ENCODE results near the gene INPP5D.

INPP5D gene

GRCh38 chr2:233202531-233202944 lies 142.4 kb downstream of the INPP5D start:
- H3K4me3 ChIP-seq (ENCODE audit: low read depth, low read length) = no peak overlapping the region
- DNase-seq (ENCODE audit: low read depth) = peak; percentile 18
- TF ChIP-seq CTCF (conservative IDR thresholded peaks at IDR 0.05; ENCODE audit: low read depth, low read length) = no peak

- H3K4me3 ChIP-seq (ENCODE audit: low read depth, low read length) = no peak overlapping the region
- TF ChIP-seq CTCF (conservative IDR thresholded peaks at IDR 0.05; ENCODE audit: low read depth, low read length) = no peak
- DNase-seq (ENCODE audit: low read depth) = no peak
Measured at GRCh38 chr2:233203060-233203459, 142.9 kb downstream of the INPP5D start.

- TF ChIP-seq CTCF (conservative IDR thresholded peaks at IDR 0.05; ENCODE audit: low read depth, low read length) = no peak
- DNase-seq (ENCODE audit: low read depth) = no peak
- H3K4me3 ChIP-seq (ENCODE audit: low read depth, low read length) = no peak overlapping the region
Measured at GRCh38 chr2:233204286-233204936, 144.3 kb downstream of the INPP5D start.

- H3K4me3 ChIP-seq (ENCODE audit: low read depth, low read length) = no peak overlapping the region
- DNase-seq (ENCODE audit: low read depth) = no peak
- peak; percentile 11 for TF ChIP-seq CTCF (conservative IDR thresholded peaks at IDR 0.05; ENCODE audit: low read depth, low read length)
Measured at GRCh38 chr2:233208382-233209116, 148.4 kb downstream of the INPP5D start.

GRCh38 chr2:233209117-233209532 lies 149.0 kb downstream of the INPP5D start:
- no peak overlapping the region for H3K4me3 ChIP-seq (ENCODE audit: low read depth, low read length)
- no peak for DNase-seq (ENCODE audit: low read depth)
- TF ChIP-seq CTCF (conservative IDR thresholded peaks at IDR 0.05; ENCODE audit: low read depth, low read length) = no peak

- TF ChIP-seq CTCF (conservative IDR thresholded peaks at IDR 0.05; ENCODE audit: low read depth, low read length) = no peak
- no peak overlapping the region for H3K4me3 ChIP-seq (ENCODE audit: low read depth, low read length)
Measured at GRCh38 chr2:233209533-233210171, 149.5 kb downstream of the INPP5D start.

More at GRCh38 chr2:233209533-233210171, 149.5 kb downstream of the INPP5D start:
- peak; percentile 65 for DNase-seq (ENCODE audit: low read depth)

Data from choroid plexus epithelial cell (primary cell).